Smooth muscle cell (in vitro differentiated cells): ENCODE data around the gene SLC29A3. TPM values are rescaled to one million over a fixed set of nuclear protein-coding genes. Genes with fewer than 3 reads are reported as not detected.

Experiments
- DNase-seq: peaks from one replicate; lab custom pipeline; 2025; ENCODE audit not compliant: unreplicated experiment; lab: John Stamatoyannopoulos, UW
- H2AFZ ChIP-seq: fragments of 200-600 bp; sonication (generic); 2 replicates; pipeline ENCODE4 v1.6.0; 2016; ENCODE audit warnings: antibody characterized with exemption, low read depth, mild to moderate bottlenecking
- H3F3A ChIP-seq: fragments of 200-600 bp; sonication (generic); 2 replicates; pipeline ENCODE4 v1.6.0; 2017; ENCODE audit warnings: antibody characterized with exemption, low read depth
- H3K27ac ChIP-seq: fragments of 200-600 bp; sonication (generic); 2 replicates; pipeline ENCODE4 v1.5.1; 2016; ENCODE audit warnings: low read depth, mild to moderate bottlenecking
- H3K27me3 ChIP-seq: fragments of 200-600 bp; sonication (generic); 2 replicates; pipeline ENCODE4 v1.6.1; 2016; ENCODE audit warnings: low read depth, mild to moderate bottlenecking
- H3K36me3 ChIP-seq: fragments of 200-600 bp; sonication (generic); 2 replicates; pipeline ENCODE4 v1.5.1; 2016; ENCODE audit warnings: low read depth
- H3K4me1 ChIP-seq: fragments of 200-600 bp; sonication (generic); 2 replicates; pipeline ENCODE4 v1.5.1; 2016; ENCODE audit warnings: low read depth
- H3K4me2 ChIP-seq: fragments of 200-600 bp; sonication (generic); 2 replicates; pipeline ENCODE4 v1.6.0; 2016; ENCODE audit warnings: mild to moderate bottlenecking
- H3K4me3 ChIP-seq: fragments of 200-600 bp; sonication (generic); 2 replicates; pipeline ENCODE4 v1.5.1; 2016; ENCODE audit warnings: mild to moderate bottlenecking
- H3K79me2 ChIP-seq: fragments of 200-600 bp; sonication (generic); 2 replicates; pipeline ENCODE4 v1.6.0; 2016; ENCODE audit warnings: low read depth, mild to moderate bottlenecking
- H3K9ac ChIP-seq: fragments of 200-600 bp; sonication (generic); 2 replicates; pipeline ENCODE4 v1.6.0; 2016; ENCODE audit warnings: low read depth
- H3K9me3 ChIP-seq: fragments of 200-600 bp; sonication (generic); replicated peaks from 2 replicates; pipeline ENCODE4 v1.5.1; 2016; ENCODE audit warnings: low read depth
- H4K20me1 ChIP-seq: fragments of 200-600 bp; sonication (generic); 2 replicates; pipeline ENCODE4 v1.6.0; 2016; ENCODE audit warnings: low read depth
- WGBS: methylation state at CpG from one replicate; pipeline ENCODE4 v1.1.7; 2016; ENCODE audit warnings: low lambda C conversion rate; 5-methylcytosine and 5-hydroxymethylcytosine counted together
- polyA plus RNA-seq: library from polyadenylated mRNA; unstranded; fragments of >200 nt; fragmentation: Nextera tagmentation; extraction: Ambion mirVana; gene quantifications from 2 replicates; pipeline ENCODE4 v1.2.1, GENCODE V29; 2016
- total RNA-seq: library from RNA; depleted of rRNA; stranded (reverse); fragments of >200 nt; gene quantifications from 2 replicates; pipeline ENCODE4 v1.2.3, GENCODE V29; 2014
- TF ChIP-seq, protein P1 (sequence below): fragments of 200-600 bp; sonication (generic); IDR thresholded peaks from 2 replicates; pipeline ENCODE4 v1.5.1; 2017; ENCODE audit warnings: borderline replicate concordance, mild to moderate bottlenecking, antibody characterized with exemption; ENCODE audit not compliant: insufficient read depth, poor library complexity, severe bottlenecking

Gene SLC29A3
- total and polyA plus RNA-seq, 2 experiments from 2014 or later: 2.9 to 4.8 TPM

DNA sequence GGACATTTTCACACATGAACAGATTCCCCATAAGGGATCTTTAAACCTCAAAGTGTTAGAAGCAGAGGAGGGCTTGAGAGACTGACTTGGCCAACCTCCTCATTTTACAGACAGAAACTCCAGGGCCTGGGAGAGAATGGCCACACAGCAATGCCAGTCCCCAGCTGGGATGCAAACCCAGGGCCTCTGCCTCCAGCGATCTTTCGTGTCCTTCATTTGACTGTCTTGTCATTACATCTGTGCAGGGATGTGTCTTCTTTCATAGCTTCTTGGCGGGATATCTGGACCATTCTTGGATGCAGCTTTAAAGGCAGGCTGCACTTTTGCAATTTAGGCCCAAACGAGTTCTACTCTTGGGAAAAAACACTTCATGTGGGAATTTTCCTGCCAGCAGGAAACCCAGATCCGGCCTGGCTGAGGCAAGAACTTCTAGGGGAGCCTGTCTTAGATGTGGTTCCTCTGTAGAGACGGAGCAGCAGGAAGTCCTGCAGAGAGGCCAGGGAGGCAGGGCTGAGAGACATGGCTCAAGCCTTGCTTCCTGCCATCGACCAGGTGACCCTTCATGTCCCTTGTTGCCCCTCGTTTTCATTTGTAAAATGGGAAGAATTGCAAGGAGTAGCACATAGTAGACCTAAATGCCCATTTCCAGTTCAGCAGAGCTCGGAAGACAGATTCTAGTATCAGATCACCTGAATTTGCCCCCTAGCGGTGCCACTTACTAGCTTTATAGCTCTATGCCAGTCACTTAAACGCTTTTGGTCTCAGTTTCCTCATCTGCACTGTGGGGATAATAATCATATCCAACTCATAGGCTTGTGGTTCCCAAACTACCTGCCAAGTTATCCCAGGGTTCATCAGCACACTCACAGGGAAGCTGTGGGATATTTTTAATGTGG lies 43.9 kb upstream of the SLC29A3 start:
- Histone ChIP-seq H3K27me3 (no peaks in the 10 kb centered on the region), H3K4me3 (no peak overlapping the region), H3K4me1 (peaks cover 9% of the 10 kb centered on the region), H3K79me2 (peaks cover 98% of the 10 kb centered on the region), H3K4me2 (no peak overlapping the region), H2AFZ (no peak overlapping the region), H3K9me3 (no peaks in the 10 kb centered on the region), H4K20me1 (peaks cover 99% of the 10 kb centered on the region), H3F3A (peaks cover 9% of the 10 kb centered on the region), H3K27ac (peak overlapping the region; percentile 16), H3K36me3 (no peaks in the 10 kb centered on the region), H3K9ac (no peak overlapping the region)
- no peak for DNase-seq
- WGBS: 81% methylated on average over 11 of the region's 11 CpGs
- TF ChIP-seq, protein P1, sequence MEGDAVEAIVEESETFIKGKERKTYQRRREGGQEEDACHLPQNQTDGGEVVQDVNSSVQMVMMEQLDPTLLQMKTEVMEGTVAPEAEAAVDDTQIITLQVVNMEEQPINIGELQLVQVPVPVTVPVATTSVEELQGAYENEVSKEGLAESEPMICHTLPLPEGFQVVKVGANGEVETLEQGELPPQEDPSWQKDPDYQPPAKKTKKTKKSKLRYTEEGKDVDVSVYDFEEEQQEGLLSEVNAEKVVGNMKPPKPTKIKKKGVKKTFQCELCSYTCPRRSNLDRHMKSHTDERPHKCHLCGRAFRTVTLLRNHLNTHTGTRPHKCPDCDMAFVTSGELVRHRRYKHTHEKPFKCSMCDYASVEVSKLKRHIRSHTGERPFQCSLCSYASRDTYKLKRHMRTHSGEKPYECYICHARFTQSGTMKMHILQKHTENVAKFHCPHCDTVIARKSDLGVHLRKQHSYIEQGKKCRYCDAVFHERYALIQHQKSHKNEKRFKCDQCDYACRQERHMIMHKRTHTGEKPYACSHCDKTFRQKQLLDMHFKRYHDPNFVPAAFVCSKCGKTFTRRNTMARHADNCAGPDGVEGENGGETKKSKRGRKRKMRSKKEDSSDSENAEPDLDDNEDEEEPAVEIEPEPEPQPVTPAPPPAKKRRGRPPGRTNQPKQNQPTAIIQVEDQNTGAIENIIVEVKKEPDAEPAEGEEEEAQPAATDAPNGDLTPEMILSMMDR: no peak

GRCh38 chr10:71276873-71277272 lies 42.2 kb upstream of the SLC29A3 start:
- no peak overlapping the region for H3K4me3 ChIP-seq
- no peak overlapping the region for H3K9ac ChIP-seq
- H3K27ac ChIP-seq: no peak overlapping the region
- H3K9me3 ChIP-seq: no peaks in the 10 kb centered on the region
- no peak for DNase-seq
- peaks cover 99% of the 10 kb centered on the region for H3K79me2 ChIP-seq
- no peaks in the 10 kb centered on the region for H3K27me3 ChIP-seq
- H3K36me3 ChIP-seq: no peaks in the 10 kb centered on the region
- H2AFZ ChIP-seq: no peak overlapping the region
- WGBS: 84% methylated on average over 9 of the region's 9 CpGs
- no peak overlapping the region for H3K4me2 ChIP-seq
- peaks cover 4% of the 10 kb centered on the region for H3F3A ChIP-seq
- peaks cover 100% of the 10 kb centered on the region for H4K20me1 ChIP-seq
- TF ChIP-seq, protein P1: no peak
- H3K4me1 ChIP-seq: peaks cover 9% of the 10 kb centered on the region

- H2AFZ ChIP-seq: no peak overlapping the region
- H3K9ac ChIP-seq: no peak overlapping the region
- H3K4me2 ChIP-seq: no peak overlapping the region
- no peaks in the 10 kb centered on the region for H3K27me3 ChIP-seq
- no peaks in the 10 kb centered on the region for H3K36me3 ChIP-seq
- H3K4me1 ChIP-seq: peaks cover 9% of the 10 kb centered on the region
- WGBS: 88% methylated on average over 11 of the region's 11 CpGs
- H3K4me3 ChIP-seq: no peak overlapping the region
- TF ChIP-seq, protein P1: no peak
- peaks cover 98% of the 10 kb centered on the region for H3K79me2 ChIP-seq
- no peaks in the 10 kb centered on the region for H3F3A ChIP-seq
- H3K9me3 ChIP-seq: no peaks in the 10 kb centered on the region
- H4K20me1 ChIP-seq: peaks cover 100% of the 10 kb centered on the region
- no peak overlapping the region for H3K27ac ChIP-seq
- no peak for DNase-seq
Measured at GRCh38 chr10:71277914-71278665, 41.0 kb upstream of the SLC29A3 start.
